Measurements from ENCODE around the gene PROX1. TPM values are rescaled to one million over a fixed set of nuclear protein-coding genes. Genes with fewer than 3 reads are reported as not detected.

The PROX1 gene
- total and polyA plus RNA-seq, 2 donors (not counting 1 experiment from before 2014, with no cell fraction given), result 0.24 to 3.8 TPM

DNA sequence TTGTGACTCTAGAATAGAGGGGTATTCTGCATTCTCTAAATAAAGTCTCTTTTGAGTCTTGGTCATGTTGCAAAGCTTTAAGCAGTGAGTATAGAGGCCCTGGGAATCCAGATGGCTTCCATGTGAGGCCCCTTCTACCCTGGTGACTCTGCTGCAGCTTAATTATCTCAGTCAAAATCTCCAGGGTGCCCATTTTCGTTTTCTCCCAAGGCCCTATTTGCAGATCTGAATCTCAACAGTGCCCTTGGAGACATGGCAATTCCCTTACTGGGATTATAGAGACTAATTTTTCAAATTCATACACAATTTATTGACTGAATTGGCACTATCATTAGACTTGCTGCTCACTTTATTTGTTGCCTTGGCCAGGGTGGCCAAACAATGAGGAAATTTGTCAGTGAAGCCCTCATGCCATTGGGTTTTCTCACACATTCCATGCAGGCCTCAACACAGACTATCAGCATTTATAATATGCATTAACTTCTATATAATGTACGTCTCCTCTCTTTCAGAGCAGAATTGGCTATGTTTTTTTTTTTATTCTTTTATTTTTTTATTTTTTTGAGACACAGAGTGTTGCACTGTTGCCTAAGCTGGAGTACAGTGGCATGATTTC is 35.1 kb downstream of the PROX1 start:
- no peak overlapping the region for H3K27ac Mint-ChIP-seq
- H2AFZ ChIP-seq (ENCODE audit: insufficient read depth, low read depth, low read length, poor library complexity, severe bottlenecking), result no peak overlapping the region
- no peak overlapping the region for H3K4me2 ChIP-seq (replicated peaks; ENCODE audit: low read depth, low read length, poor library complexity, severe bottlenecking)
- no peaks in the 10 kb centered on the region for H3K9me3 Mint-ChIP-seq (ENCODE audit: insufficient read depth)
- H3K4me1 Mint-ChIP-seq, result no peaks in the 10 kb centered on the region
- CTCF ChIA-PET, result no interaction called here
- H3K27me3 ChIP-seq (replicated peaks in 1 of 4; ENCODE audit: control extremely low read depth in 1 of 4, control insufficient read depth in 3 of 4, insufficient read depth in 4 of 4, low read length in 3 of 4), result no peaks in the 10 kb centered on the region
- no peak overlapping the region for H3K9ac ChIP-seq (ENCODE audit: low read length)
- POLR2A ChIA-PET, result no interaction called here
- H3K4me3 Mint-ChIP-seq, result no peak overlapping the region
- no CpG with 5 or more reads among the region's 2 CpGs for WGBS (ENCODE audit: insufficient coverage)
- H3K79me2 ChIP-seq (ENCODE audit: control insufficient read depth, insufficient read depth, low read length), result no peaks in the 10 kb centered on the region
- no peaks in the 10 kb centered on the region for H3K4me1 ChIP-seq (ENCODE audit: control insufficient read depth in 2 of 2, insufficient read depth in 2 of 2, low read length in 2 of 2)
- DNase-seq (no peak), ATAC-seq (ENCODE audit: low read depth) (no peak)
- H3K27me3 Mint-ChIP-seq, result no peaks in the 10 kb centered on the region
- H3K27ac ChIP-seq (ENCODE audit: low read length in 2 of 2), result no peak overlapping the region
- TF ChIP-seq, protein P1, sequence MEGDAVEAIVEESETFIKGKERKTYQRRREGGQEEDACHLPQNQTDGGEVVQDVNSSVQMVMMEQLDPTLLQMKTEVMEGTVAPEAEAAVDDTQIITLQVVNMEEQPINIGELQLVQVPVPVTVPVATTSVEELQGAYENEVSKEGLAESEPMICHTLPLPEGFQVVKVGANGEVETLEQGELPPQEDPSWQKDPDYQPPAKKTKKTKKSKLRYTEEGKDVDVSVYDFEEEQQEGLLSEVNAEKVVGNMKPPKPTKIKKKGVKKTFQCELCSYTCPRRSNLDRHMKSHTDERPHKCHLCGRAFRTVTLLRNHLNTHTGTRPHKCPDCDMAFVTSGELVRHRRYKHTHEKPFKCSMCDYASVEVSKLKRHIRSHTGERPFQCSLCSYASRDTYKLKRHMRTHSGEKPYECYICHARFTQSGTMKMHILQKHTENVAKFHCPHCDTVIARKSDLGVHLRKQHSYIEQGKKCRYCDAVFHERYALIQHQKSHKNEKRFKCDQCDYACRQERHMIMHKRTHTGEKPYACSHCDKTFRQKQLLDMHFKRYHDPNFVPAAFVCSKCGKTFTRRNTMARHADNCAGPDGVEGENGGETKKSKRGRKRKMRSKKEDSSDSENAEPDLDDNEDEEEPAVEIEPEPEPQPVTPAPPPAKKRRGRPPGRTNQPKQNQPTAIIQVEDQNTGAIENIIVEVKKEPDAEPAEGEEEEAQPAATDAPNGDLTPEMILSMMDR (IDR thresholded peaks at IDR 0.05), result no peak
- TF ChIP-seq EZH2 (IDR thresholded peaks at IDR 0.05; ENCODE audit: borderline replicate concordance, insufficient read depth, low read depth, low read length, poor library complexity, severe bottlenecking), result no peak
- H3K9me3 ChIP-seq (ENCODE audit: control extremely low read depth in 1 of 3, control insufficient read depth in 2 of 3, insufficient read depth in 1 of 3, low read length in 2 of 3), result no peaks in the 10 kb centered on the region
- H3K4me3 ChIP-seq (ENCODE audit: control extremely low read depth in 1 of 5, extremely low read depth in 1 of 5, insufficient read depth in 1 of 5, low read depth in 2 of 5, low read length in 4 of 5), result no peak overlapping the region
- intact Hi-C loops (cut with micrococcal nuclease), result no loop called here
- H4K20me1 ChIP-seq (ENCODE audit: control insufficient read depth, insufficient read depth, low read length, poor library complexity, severe bottlenecking), result no peaks in the 10 kb centered on the region
- H3K36me3 ChIP-seq (replicated peaks in 1 of 2; ENCODE audit: control extremely low read depth in 1 of 2, control insufficient read depth in 1 of 2, extremely low read depth in 1 of 2, insufficient read depth in 2 of 2, low read length in 1 of 2), result no peaks in the 10 kb centered on the region

GRCh38 chr1:214026985-214027384 is 39.2 kb downstream of the PROX1 start:
- CTCF ChIA-PET, result no interaction called here

More at GRCh38 chr1:214026985-214027384, 39.2 kb downstream of the PROX1 start:
- H3K36me3 ChIP-seq (replicated peaks in 1 of 2; ENCODE audit: control extremely low read depth in 1 of 2, control insufficient read depth in 1 of 2, extremely low read depth in 1 of 2, insufficient read depth in 2 of 2, low read length in 1 of 2), result no peaks in the 10 kb centered on the region
- no peak overlapping the region for H3K27ac ChIP-seq (ENCODE audit: low read length in 2 of 2)
- no peaks in the 10 kb centered on the region for H3K27me3 ChIP-seq (replicated peaks in 1 of 4; ENCODE audit: control extremely low read depth in 1 of 4, control insufficient read depth in 3 of 4, insufficient read depth in 4 of 4, low read length in 3 of 4)
- TF ChIP-seq, protein P1 (IDR thresholded peaks at IDR 0.05), result no peak
- no peak for TF ChIP-seq EZH2 (IDR thresholded peaks at IDR 0.05; ENCODE audit: borderline replicate concordance, insufficient read depth, low read depth, low read length, poor library complexity, severe bottlenecking)
- no peaks in the 10 kb centered on the region for H3K4me1 ChIP-seq (ENCODE audit: control insufficient read depth in 2 of 2, insufficient read depth in 2 of 2, low read length in 2 of 2)
- Mint-ChIP-seq H3K27ac (no peak overlapping the region), H3K4me1 (no peaks in the 10 kb centered on the region), H3K27me3 (no peaks in the 10 kb centered on the region), H3K9me3 (ENCODE audit: insufficient read depth) (no peaks in the 10 kb centered on the region), H3K4me3 (no peak overlapping the region)
- POLR2A ChIA-PET, result no interaction called here
- H3K4me3 ChIP-seq (ENCODE audit: control extremely low read depth in 1 of 5, extremely low read depth in 1 of 5, insufficient read depth in 1 of 5, low read depth in 2 of 5, low read length in 4 of 5), result no peak overlapping the region
- intact Hi-C loops (cut with micrococcal nuclease), result no loop called here
- 75% methylated on average over 2 of the region's 5 CpGs for WGBS (ENCODE audit: insufficient coverage)
- DNase-seq (no peak), ATAC-seq (ENCODE audit: low read depth) (no peak)
- H2AFZ ChIP-seq (ENCODE audit: insufficient read depth, low read depth, low read length, poor library complexity, severe bottlenecking), result no peak overlapping the region
- H3K9ac ChIP-seq (ENCODE audit: low read length), result no peak overlapping the region
- H3K79me2 ChIP-seq (ENCODE audit: control insufficient read depth, insufficient read depth, low read length), result no peaks in the 10 kb centered on the region
- no peaks in the 10 kb centered on the region for H3K9me3 ChIP-seq (ENCODE audit: control extremely low read depth in 1 of 3, control insufficient read depth in 2 of 3, insufficient read depth in 1 of 3, low read length in 2 of 3)
- no peaks in the 10 kb centered on the region for H4K20me1 ChIP-seq (ENCODE audit: control insufficient read depth, insufficient read depth, low read length, poor library complexity, severe bottlenecking)
- H3K4me2 ChIP-seq (replicated peaks; ENCODE audit: low read depth, low read length, poor library complexity, severe bottlenecking), result no peak overlapping the region

Data from B cell (primary cell).